NCI-H524 treated with DMSO at 0.1 percent for 48 hours (cell line): ENCODE results near the gene TMPRSS9.
"Not testable (repeated sequence)": the region's sequence is repeated elsewhere in the genome, so short reads cannot be mapped to it uniquely, and the experiment has no call there.

Source experiments
- DNase-seq: peaks from one replicate; lab custom pipeline; 2025; lab: John Stamatoyannopoulos, UW

The TMPRSS9 gene

DNA sequence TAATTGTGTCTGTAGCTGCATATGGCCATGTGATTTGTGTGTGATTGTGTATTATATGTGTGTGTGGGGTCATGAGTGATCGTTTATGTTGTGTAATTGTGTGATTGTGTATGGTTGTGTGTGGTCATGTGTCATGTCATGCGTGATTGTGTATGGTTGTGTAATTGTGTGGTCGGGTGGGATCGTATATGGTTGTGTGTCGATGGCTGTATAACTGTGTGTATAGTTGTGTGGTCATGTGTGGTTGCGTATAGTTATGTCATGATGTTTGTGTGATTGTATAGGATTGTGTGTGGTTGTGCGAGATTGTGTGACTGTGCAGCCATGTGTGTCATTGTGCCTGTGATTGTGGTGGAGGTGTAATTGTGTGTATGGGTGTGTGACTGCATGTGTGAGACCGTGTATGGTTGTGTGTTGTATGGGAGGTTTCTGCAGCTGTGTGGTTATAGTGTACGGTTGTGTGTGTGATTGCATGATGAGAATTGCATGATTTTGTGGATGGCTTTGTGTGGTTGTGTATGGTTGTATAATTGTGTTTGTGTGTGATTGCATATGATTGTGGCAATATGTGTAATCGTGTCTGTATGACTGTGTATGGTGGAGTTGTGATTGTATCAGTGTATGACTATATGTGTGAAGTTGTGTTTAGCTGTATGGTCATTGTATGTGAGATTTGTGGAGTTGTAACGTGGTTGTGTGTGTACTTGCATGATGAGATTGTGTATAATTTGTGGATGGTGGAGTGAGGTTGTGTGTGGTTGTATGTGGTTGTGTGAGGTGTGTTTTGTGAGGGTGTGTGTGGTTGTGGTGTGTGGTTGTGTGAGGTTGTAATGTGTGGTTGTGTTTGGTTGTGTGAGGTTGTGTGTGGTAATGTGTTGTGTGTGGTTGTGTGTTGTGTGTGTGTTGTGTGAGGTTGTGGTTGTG, 2.2 kb downstream of the TMPRSS9 start:
- no peak for DNase-seq

DNA sequence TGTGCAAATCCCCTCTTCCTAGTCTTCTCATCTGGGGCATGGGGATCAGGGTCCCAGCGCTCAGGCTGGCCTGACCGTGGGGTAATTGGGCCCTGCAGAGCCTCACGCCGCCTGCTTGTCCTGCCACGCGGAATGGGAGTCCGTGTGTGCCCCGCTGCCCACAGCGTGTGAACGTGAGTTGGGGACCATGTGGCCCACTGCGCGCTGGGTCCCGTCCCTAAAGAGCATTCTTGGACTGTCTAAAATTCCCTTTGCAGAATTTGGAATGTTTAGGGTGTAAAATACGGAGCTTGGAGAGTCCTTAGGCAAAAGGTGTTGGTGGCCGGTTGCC, 2.9 kb downstream of the TMPRSS9 start:
- DNase-seq: no peak

DNA sequence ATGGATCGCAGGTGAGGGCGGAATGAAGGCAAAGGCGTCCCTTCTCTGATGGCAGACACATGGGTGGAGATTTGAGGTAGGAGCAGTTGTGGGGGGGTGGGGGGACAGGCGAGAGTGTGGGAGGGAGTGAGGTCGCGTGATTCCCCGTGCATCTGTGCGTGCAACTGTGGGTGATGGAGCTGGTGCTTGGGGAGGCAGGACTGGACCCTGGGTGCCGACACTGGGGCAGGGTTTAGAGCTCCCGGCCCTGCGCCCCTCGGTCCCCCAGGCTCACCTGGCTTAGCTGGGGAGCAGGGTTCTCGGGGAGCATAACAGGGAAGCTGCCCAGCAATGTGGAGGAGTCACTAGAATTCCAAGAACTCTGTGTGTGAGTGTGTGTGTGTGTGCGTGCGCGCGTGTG, 3.4 kb downstream of the TMPRSS9 start:
- no peak for DNase-seq

DNA sequence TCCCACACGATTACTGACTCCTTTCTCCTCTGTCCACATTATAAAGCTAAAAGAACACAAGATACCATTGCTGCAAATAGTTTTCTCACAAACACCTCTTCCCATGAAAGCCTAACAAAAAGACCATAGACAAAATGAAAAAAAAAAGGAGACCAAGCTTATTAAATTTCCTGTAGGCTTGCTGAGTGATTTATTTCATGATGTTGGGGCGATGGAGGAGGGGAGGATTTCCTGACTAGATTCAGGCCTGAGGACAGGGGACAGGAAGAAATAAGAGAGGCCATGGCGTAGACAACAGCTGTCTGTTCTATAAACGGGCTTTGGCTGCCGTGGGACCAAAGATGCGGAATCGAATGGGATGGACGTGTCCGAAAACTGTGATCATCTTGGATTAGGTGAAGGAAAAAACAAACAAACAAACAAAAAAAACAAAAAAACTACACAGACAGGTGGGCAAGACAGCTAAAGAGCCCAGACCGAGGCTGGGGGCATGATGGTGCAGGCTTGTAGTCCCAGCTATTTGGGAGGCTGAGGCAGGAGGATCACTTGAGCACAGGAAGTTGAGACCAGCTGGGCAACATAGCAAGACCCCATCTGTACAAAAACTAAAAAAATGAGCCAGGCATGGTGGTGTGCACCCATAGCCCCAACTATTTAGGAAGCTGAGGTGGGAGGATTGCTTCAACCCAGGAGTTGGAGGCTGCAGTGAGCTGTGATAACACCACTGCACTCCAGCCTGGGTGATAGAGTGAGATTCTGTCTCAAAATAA, 5.3 kb downstream of the TMPRSS9 start:
- DNase-seq: no peak

DNA sequence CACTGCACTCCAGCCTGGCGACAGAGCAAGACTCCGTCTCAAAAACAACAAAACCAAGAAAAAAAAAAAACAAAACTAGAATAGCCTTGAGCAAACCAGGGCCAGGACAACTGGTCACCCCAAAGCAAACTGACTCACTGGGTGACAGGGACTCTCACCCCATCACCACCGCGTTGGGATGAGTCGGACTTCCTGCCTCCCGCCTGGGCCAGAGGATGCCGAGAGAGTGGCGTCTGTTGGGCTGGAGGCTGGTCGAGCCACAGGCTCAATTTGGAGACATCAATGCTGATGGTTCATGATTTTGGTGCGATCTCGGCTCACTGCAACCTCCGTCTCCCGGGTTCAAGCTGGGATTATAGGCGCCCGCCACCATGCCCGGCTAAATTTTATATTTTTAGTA, 11.6 kb downstream of the TMPRSS9 start:
- DNase-seq: no peak

DNA sequence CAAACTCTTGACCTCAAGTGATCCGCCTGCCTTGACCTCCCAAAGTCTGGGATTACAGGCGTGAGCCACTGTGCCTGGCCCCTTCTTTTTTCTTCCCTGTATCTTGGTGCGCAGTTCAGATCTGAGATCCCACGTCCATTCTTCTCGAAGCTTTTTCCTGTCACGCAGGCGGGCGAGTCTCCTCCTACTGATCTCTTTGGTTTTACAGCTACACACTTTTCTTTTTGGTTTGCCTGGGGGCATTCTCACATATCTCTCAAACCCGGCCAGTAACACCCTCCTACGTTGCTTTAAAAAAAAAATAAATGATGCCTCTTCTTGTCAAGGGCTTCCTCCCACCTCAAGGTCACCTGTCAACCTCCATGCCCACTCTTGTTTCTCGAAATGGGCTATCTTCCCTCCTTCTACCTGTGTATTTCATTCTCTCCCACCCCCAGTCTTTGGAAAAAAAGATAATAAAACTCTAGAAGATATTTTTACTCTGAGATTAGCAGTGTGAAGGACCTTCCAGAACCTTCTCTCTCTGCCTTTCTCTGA, 12.1 kb downstream of the TMPRSS9 start:
- no peak for DNase-seq

DNA sequence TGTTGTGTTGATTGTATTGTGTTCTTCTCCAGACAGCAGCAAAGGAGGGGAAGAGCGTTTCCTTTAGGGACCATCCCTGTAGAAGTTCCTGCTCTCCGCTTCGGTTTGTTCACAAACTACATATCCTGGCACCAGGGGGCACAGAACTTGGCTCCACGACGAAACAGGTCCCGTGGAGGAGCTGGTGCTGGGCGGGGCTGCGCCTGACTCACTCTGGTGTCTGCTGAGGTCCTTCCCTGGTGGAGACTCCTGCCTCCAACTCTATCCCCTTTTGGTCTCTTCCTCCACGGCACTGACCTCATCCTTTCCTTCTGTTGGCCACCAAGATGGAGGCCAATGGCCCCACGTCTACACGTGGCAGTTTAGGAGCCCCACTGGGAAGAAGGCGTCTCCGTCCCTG, 14.7 kb downstream of the TMPRSS9 start:
- no peak for DNase-seq

DNA sequence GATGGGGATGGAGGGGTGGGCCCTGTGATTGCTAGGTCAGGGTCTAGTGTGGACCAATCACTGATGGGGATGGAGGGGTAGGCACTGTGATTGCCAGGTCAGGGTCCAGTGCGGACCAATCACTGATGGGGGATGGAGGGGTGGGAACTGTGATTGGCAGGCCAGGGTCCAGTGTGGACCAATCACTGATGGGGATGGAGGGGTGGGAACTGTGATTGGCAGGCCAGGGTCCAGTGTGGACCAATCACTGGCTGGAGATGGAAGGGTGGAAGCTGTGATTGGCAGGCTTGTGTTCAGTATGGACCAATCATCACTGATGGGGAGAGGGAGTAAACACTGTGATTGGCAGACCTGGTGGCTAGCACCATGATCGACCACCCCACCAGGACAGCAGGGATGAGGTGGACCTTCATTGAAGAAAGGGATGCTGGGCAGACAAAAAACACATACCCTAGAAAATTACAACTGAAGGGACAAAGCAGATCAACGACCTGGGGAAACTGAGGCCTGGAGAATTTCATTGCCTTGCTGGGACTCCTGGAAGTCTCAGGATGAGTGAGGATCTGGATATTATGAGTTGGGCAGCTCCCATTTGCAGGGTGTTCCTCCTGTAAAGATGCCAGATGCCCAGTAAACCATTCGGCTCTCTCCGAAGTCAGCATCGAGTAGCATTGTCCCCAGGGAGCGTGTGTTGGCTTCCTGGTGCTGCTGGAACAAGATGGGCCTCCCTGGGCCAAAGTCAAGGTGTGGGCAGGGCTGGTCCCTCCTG, 15.5 kb downstream of the TMPRSS9 start:
- DNase-seq: no peak

DNA sequence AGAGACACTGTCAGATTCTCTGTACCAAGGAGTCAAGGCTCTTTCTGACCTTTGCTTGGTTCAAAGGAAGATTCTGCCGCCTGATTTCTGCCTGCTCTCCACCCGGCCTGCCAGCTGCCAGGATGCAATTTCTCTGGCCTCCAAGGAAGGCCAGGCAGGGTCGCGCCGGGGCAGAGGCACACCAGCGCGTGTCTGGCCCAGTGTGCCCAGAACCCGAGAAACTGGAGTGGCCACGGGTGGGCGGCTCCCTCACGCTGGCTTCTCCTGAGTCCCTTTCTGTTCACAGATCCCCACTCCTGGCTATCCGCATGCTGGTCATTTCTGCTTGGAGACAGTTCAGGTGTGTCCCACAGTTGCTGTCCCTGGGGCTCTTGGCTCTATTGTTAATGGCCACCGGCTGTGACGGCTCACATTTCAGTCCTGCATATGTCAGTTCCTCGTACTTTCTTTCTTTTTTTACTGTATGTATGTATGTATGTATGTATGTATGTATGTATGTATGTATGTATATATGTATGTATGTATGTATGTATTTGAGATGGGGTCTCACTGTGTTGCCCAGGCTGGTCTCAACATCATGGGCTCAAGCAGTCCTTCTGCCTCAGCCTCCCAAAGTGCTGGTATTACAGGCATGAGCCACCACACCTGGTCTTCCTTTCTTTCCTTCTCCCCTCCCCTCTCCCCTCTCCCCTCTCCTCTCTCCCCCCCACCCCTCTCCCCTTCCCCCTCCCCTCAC, 16.9 kb downstream of the TMPRSS9 start:
- DNase-seq: no peak

DNA sequence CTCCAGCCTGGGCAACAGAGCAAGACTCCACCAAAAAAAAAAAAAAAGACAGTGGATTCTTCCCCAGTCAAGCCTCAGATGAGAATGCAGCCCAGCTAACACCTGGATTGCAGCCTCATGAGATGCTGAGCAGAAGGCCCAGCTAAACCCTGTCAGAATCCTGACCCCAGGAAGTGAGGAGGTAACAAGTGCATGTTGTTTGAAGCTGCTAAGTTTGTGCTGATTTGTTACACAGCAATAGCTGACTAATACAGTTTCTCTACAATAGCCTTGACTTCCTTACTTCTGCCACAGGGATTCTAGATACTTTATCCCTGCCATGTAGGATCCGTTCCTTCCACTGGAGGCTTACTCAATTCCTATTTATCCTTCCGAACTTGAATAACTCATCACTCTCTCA, 20.5 kb downstream of the TMPRSS9 start:
- no peak for DNase-seq

DNA sequence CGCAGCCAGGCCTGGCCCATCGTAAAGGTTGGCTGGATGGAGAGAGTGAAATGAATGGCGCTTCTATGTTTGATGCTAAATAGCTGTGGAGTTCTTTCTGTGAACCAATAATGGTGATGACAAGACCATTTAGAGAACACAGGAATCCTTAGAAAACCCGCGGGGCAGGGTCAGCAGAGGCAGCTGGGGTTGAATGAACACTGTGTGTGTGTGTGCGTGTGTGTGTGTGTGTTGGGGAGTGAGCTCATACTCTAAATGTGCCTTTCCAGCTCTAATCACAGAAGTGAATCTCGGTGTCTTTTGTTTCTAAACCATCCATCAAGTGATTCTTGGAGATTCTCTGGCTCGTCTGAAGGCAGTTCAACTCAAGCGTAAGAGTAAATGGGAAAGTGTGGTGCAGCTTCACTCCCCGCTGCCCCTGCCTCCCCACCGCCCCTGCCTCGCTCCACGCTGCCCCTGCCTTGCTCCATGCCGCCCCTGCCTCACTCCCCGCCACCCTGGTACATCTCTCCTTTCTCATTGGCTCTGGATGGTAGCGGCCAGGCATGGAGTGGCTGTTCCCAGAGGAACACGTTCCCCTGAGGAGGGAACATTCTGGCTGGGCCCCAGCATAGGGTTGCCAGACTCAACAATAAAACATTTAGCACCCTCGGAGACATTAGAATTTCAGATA, 21.2 kb downstream of the TMPRSS9 start:
- DNase-seq: no peak

DNA sequence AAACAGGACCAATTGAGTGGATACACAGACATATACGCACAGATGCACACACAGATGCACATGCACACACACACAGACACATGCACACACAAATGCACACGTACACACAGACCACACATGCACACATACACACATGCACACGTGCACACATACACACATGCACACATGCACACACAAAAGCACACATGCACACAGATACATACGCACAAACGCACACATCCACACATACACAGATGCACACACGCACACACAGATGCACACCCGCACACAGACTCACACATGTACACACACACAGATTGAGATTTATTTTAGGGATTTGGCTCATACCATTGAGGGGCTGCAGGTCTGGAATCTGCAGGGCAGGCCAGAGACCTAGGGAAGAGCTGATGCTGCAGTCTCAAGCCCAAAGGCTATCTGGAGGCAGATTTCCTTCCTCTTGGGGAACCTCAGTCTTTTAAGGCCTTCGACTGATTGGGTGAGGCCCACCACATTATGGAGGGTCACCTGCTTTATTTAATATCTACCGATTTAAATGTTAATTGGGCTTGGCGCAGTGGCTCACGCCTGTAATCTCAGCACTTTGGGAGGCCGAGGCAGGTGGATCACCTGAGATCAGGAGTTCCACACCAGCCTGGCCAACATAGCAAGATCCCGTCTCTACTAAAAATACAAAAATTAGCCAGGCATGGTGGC, 22.6 kb downstream of the TMPRSS9 start:
- DNase-seq: no peak

DNA sequence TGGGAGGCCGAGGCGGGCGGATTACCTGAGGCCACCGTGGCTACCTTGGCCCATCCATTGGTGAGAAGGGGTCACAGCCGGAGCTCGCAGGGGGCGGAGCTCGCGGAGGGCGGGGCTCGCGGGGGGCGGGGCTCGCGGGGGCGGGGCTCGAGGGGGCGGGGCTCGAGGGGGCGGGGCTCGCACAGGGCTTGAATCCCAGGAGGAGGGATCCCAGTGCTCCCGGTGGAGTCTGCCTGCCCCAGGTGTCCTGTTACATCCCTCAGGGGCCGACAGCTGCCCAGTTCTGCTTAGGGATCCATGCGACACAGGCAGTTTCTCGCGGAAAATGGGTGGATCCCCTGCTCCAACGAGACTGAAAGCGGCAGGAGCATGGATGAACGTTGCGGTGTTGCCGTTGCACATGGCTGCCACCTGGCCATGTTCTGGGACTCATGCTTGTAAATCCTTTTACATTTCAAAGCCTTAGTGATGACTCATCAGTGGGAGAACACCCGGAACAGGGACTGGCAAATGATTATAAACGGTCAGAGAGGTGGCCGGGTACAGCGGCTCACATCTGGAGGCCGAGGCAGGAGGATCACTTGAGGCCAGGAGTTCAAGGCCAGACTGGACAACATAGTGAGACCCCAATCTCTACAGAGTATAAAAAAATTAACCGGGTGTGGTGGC, 25.1 kb downstream of the TMPRSS9 start:
- peak; percentile 50 for DNase-seq

DNA sequence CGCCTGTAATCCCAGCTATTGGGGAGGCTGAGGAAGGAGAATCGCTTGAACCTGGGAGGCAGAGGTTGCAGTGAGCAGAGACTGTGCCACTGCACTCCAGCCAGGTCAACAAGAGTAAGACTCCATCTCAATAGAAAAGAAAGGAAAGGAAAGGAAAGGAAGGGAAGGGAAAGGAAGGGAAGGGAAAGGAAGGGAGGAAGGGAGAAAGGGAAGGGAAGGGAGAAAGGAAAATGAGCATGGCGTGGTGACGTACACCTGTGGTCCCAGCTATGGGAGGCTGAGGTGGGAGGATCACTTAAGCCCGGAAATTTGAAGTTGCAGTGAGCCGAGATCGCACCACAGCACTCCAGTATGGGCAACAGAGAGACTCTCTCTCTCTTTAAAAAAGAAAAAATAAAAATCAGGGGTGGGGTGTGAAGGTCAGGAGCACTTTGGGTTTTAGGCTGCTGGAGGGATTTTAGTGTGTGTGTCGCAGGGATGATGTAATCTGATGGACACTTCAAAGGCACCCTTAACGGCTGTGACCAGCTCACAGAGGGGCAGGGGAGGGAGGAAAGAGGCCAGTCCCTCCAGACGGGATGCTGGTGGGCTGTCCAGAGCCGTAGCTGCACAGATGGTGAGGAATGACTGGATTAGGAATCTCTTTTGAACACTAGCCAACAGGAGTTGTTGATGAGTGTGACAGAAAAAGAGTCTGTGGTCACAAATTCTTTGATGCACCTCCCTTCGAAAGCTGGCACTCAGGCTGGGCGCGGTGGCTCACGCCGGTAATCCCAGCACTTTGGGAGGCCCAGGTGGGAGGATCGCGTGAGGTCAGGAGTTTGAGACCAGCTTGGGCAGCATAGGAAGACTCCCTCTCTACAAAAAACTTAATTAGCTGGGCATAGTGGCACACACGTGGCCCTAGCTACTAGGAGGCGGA, 27.6 kb downstream of the TMPRSS9 start:
- DNase-seq: peak; percentile 78

DNA sequence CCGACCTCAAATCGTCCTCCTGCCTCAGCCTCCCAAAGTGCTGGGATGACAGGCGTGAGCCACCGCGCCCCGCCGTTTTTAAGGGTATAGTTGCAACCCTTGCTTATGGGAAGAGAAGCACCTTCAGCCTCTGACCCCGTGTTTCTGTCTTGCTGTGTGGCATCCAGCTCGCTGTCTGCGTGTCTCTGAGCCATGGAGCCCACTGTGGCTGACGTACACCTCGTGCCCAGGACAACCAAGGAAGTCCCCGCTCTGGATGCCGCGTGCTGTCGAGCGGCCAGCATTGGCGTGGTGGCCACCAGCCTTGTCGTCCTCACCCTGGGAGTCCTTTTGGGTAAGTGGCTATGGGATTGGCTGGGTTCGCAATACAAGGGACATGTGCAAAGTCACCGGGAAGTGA, 29.5 kb downstream of the TMPRSS9 start:
- DNase-seq: no peak

DNA sequence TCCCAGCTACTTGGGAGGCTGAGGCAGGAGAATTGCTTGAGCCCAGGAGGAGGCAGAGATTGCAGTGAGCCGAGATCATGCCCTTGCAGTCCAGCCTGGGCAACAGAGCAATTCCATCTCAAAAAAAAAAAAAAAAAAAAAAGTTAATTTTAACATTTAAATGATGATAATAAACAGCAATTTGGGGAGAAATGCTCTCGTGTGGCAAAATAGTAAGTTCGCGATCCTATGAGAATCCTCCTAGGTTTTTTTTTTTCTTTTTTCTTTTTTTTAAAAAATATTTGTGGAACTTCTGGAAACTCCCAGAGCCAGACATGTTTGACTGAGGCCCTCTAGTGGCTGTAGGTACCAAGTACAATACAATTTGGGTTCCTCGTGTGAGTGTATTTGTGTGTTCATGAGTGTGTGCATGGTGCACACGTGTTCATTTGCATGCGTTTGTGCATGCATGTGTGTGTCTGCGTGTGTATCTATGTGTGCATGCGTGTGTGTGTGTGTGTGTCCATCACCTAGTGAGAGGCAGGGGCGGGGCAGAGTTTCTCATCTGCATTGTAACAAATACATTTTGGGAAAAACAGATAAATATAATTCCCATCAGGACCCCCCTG, 31.2 kb downstream of the TMPRSS9 start:
- no peak for DNase-seq

DNA sequence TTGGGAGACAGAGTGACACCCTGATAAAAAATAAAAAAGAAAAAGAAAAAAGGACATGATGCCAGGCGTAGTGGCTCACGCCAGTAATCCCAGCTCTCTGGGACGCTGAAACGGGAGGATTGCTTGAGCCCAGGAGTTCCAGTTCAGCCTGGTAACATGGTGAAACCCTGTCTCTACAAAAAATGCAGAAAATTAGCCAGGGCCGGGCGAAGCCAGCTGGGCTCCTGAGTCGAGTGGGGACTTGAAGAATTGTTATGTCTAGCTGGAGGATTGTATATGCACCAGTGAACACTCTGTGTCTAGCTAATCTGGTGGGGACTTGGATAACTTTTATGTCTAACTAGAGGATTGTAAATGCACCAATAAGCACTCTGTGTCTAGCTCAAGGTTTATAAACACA, 32.3 kb downstream of the TMPRSS9 start:
- peak; percentile 55 for DNase-seq

DNA sequence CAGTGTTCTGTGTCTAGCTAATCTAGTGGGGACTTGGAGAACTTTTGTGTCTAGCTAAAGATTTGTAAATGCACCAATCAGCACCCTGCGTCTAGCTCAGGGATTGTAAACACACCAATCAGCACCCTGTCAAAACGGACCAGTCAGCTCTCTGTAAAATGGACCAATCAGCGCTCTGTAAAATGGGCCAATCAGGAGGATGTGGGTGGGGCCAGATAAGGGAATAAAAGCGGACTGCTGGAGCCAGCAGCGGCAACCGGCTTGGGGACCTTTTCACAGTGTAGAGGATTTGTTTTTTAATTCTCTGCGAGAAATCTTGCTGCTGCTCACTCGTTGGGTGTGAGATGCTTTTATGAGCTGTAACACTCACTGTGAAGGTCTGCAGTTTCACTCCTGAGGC, 32.8 kb downstream of the TMPRSS9 start:
- DNase-seq: not testable (repeated sequence)
